Measurements from ENCODE around the gene ANKRD28. TPM values are rescaled to one million over a fixed set of nuclear protein-coding genes. Genes with fewer than 3 reads are reported as not detected.

Gene ANKRD28
- total and polyA plus RNA-seq, 2 of the 8 experiments (the other 6 are each of a cell fraction or from before 2014, with no cell fraction given), result 39.1 to 61.7 TPM

DNA sequence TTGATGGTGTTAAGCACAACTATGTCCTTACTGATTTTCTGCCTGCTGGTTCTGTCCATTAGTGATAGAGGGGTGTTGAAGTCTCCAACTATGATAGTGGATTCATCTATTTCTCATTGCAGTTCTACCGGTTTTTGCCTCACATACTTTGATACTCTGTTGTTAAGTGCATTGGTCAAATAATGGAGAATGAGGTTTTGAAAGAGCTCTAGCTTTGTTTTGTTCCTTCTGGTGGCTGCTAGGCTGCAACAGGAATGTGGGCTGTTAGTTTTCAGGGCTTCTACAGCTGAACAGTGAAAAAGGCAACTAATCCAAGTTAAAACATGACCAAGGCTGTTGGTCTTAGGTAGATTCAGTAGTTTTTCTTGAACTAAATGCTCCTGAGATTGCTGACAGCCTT, 133.6 kb downstream of the ANKRD28 start:
- H3K23ac ChIP-seq (ENCODE audit: insufficient read length), result no peak overlapping the region
- no peak overlapping the region for H3K4me3 ChIP-seq (ENCODE audit: extremely low read depth in 1 of 4, insufficient read depth in 2 of 4, low read depth in 3 of 4, low read length in 4 of 4)
- no peak overlapping the region for H2AK5ac ChIP-seq (ENCODE audit: low read depth, low read length)
- FAIRE-seq (no peak), DNase-seq (ENCODE audit: low read depth in 1 of 2, low spot score in 2 of 2) (no peak)
- H4K5ac ChIP-seq (ENCODE audit: insufficient read length, low read depth, low read length), result no peak overlapping the region
- H3K27ac ChIP-seq (ENCODE audit: low read depth, low read length), result no peak overlapping the region
- no peaks in the 10 kb centered on the region for H3K23me2 ChIP-seq (ENCODE audit: low read depth, low read length)
- no peaks in the 10 kb centered on the region for H3K79me2 ChIP-seq (ENCODE audit: control insufficient read depth in 1 of 2, insufficient read depth in 2 of 2, low read length in 2 of 2)
- H2BK15ac ChIP-seq (ENCODE audit: low read length), result no peak overlapping the region
- H3K9ac ChIP-seq (replicated peaks in 1 of 4; ENCODE audit: extremely low read depth in 1 of 4, low read depth in 3 of 4, low read length in 3 of 4), result no peak overlapping the region
- no peaks in the 10 kb centered on the region for H3K79me1 ChIP-seq (ENCODE audit: low read depth, low read length)
- no peaks in the 10 kb centered on the region for H4K20me1 ChIP-seq (replicated peaks in 1 of 2; ENCODE audit: control insufficient read depth in 1 of 2, insufficient read depth in 2 of 2, low read length in 2 of 2)
- CTCF ChIA-PET (ENCODE audit: partially characterized antibody), result interaction anchor here (0.7 to 1.2 kb wide), 5 partner anchors 9 to 114 kb away, joined by 3 to 5 read pairs (median 3); no protein-coding TSS in a partner anchor
- H3K4me1 ChIP-seq (replicated peaks in 1 of 4; ENCODE audit: control insufficient read depth in 3 of 4, insufficient read depth in 4 of 4, low read length in 3 of 4), result peaks cover 0 to 2% (median 0%) of the 10 kb centered on the region in 4 experiments; a peak in 1 of 7 replicates
- no peak overlapping the region for H3K14ac ChIP-seq (ENCODE audit: insufficient read length)
- H2AFZ ChIP-seq (ENCODE audit: low read length), result no peak overlapping the region
- no peak overlapping the region for H2BK5ac ChIP-seq (ENCODE audit: low read depth, low read length)
- H3K36me3 ChIP-seq (ENCODE audit: control insufficient read depth in 2 of 4, insufficient read depth in 4 of 4, low read length in 3 of 4), result peaks cover 0 to 4% (median 0%) of the 10 kb centered on the region in 4 experiments; a peak in 2 of 8 replicates
- H3K18ac ChIP-seq (ENCODE audit: extremely low read depth, low read length), result no peak overlapping the region
- H4K91ac ChIP-seq (replicated peaks; ENCODE audit: insufficient read length, low read length), result no peak overlapping the region
- 100% methylated on average over 1 of the region's 1 CpG; no CpG with 5 or more reads in 1 of the 2 experiments for WGBS, 2 experiments (ENCODE audit: extremely low coverage in 1 of 2, insufficient coverage in 1 of 2, insufficient read length in 1 of 2, insufficient replicate concordance in 2 of 2, low coverage in 1 of 2, low lambda C conversion rate in 2 of 2, missing lambda C conversion rate in 1 of 2)
- H2BK20ac ChIP-seq (ENCODE audit: low read length), result no peak overlapping the region
- no peak overlapping the region for H4K8ac ChIP-seq (ENCODE audit: extremely low read depth, insufficient read depth, low read length)
- H2BK120ac ChIP-seq (replicated peaks; ENCODE audit: low read depth, low read length), result no peak overlapping the region
- no peaks in the 10 kb centered on the region for H3K27me3 ChIP-seq (replicated peaks in 1 of 4; ENCODE audit: control insufficient read depth in 3 of 4, extremely low read depth in 1 of 4, insufficient read depth in 3 of 4, low read length in 3 of 4)
- H3K4ac ChIP-seq (replicated peaks; ENCODE audit: insufficient read length, low read depth, low read length), result no peak overlapping the region
- no peak overlapping the region for H2BK12ac ChIP-seq (ENCODE audit: low read depth, low read length)
- no peak overlapping the region for H3K56ac ChIP-seq (replicated peaks; ENCODE audit: insufficient read length, low read depth, low read length)
- no peaks in the 10 kb centered on the region for H3K9me3 ChIP-seq (ENCODE audit: insufficient read depth in 2 of 2, low read depth in 1 of 2, low read length in 1 of 2)
- POLR2A ChIA-PET (ENCODE audit: partially characterized antibody), result interaction anchor here (0.9 to 1.2 kb wide), 3 partner anchors 10 to 63 kb away, joined by 3 read pairs; partner anchors contain the start of genes BTD and HACL1
- H3K4me2 ChIP-seq (ENCODE audit: insufficient read depth in 1 of 2, low read depth in 2 of 2, low read length in 2 of 2), result no peak overlapping the region
- TF ChIP-seq RFX5 (IDR thresholded peaks at IDR 0.05; ENCODE audit: borderline replicate concordance, low read depth, low read length) (no peak), RBBP5 (IDR thresholded peaks at IDR 0.05; ENCODE audit: borderline replicate concordance, low read depth, low read length) (no peak), PHF8 (conservative IDR thresholded peaks at IDR 0.05; ENCODE audit: low read depth, low read length) (no peak), RAD21 (IDR thresholded peaks at IDR 0.05 in 1 of 2, conservative IDR thresholded peaks at IDR 0.05 in 1 of 2; ENCODE audit: low read depth in 2 of 2, low read length in 2 of 2) (no peak), CTBP2 (IDR thresholded peaks at IDR 0.05; ENCODE audit: borderline replicate concordance, insufficient read depth, insufficient read length, low read length) (no peak), KDM5A (IDR thresholded peaks at IDR 0.05; ENCODE audit: low read length) (no peak), SP4 (IDR thresholded peaks at IDR 0.05; ENCODE audit: low read length) (no peak), ASH2L (IDR thresholded peaks at IDR 0.05; ENCODE audit: low read length) (no peak), TCF12 (IDR thresholded peaks at IDR 0.05; ENCODE audit: low read depth, low read length) (no peak), CHD2 (IDR thresholded peaks at IDR 0.05; ENCODE audit: low read length) (no peak)
- TF ChIP-seq, protein P1, sequence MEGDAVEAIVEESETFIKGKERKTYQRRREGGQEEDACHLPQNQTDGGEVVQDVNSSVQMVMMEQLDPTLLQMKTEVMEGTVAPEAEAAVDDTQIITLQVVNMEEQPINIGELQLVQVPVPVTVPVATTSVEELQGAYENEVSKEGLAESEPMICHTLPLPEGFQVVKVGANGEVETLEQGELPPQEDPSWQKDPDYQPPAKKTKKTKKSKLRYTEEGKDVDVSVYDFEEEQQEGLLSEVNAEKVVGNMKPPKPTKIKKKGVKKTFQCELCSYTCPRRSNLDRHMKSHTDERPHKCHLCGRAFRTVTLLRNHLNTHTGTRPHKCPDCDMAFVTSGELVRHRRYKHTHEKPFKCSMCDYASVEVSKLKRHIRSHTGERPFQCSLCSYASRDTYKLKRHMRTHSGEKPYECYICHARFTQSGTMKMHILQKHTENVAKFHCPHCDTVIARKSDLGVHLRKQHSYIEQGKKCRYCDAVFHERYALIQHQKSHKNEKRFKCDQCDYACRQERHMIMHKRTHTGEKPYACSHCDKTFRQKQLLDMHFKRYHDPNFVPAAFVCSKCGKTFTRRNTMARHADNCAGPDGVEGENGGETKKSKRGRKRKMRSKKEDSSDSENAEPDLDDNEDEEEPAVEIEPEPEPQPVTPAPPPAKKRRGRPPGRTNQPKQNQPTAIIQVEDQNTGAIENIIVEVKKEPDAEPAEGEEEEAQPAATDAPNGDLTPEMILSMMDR (IDR thresholded peaks at IDR 0.05; ENCODE audit: control extremely low read depth in 1 of 3, insufficient read depth in 1 of 3, low read depth in 1 of 3, low read length in 3 of 3), result no peak
